Fibroblast of pulmonary artery (primary cell): Measurements from ENCODE around the gene ATP6V0B.
A peak's percentile ranks its signal among the peaks of the same experiment; 100 is the strongest.

ENCODE experiments used
- DNase-seq: peaks from one replicate; pipeline ENCODE4 v3.0.0-alpha.2; 2010; ENCODE audit warnings: low read depth
- H3K4me3 ChIP-seq: replicated peaks from 2 replicates; pipeline ENCODE4 v1.5.1; 2011; ENCODE audit warnings: low read depth, mild to moderate bottlenecking, control low read depth, low read length, moderate library complexity
- TF ChIP-seq, protein P1 (sequence below): IDR thresholded peaks from 2 replicates; pipeline ENCODE4 v1.5.1; 2011; ENCODE audit warnings: mild to moderate bottlenecking, control low read depth, low read length, inconsistent platforms; ENCODE audit errors: missing control alignments

The ATP6V0B gene

DNA sequence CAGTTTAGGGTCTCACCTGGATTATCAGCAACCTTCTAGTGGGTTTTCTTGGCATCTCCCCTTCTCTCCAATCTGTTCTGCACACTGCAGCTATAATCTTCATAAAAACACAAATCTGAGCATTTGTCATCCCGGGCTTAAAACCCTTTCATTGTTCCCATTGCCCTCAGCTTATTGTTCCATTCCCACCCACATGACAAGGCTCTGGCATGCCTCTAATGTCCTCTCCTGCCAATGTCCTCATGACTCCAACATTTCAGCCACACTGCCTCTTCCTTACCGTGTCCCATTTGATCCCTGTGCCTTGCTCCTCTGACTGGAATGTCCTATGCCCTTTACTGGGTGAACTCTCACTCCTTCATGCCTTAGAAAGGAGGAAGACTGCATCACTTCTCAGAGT, 12.4 kb upstream of the ATP6V0B start:
- no peak for DNase-seq
- H3K4me3 ChIP-seq: no peak overlapping the region
- TF ChIP-seq, protein P1, sequence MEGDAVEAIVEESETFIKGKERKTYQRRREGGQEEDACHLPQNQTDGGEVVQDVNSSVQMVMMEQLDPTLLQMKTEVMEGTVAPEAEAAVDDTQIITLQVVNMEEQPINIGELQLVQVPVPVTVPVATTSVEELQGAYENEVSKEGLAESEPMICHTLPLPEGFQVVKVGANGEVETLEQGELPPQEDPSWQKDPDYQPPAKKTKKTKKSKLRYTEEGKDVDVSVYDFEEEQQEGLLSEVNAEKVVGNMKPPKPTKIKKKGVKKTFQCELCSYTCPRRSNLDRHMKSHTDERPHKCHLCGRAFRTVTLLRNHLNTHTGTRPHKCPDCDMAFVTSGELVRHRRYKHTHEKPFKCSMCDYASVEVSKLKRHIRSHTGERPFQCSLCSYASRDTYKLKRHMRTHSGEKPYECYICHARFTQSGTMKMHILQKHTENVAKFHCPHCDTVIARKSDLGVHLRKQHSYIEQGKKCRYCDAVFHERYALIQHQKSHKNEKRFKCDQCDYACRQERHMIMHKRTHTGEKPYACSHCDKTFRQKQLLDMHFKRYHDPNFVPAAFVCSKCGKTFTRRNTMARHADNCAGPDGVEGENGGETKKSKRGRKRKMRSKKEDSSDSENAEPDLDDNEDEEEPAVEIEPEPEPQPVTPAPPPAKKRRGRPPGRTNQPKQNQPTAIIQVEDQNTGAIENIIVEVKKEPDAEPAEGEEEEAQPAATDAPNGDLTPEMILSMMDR: no peak

DNA sequence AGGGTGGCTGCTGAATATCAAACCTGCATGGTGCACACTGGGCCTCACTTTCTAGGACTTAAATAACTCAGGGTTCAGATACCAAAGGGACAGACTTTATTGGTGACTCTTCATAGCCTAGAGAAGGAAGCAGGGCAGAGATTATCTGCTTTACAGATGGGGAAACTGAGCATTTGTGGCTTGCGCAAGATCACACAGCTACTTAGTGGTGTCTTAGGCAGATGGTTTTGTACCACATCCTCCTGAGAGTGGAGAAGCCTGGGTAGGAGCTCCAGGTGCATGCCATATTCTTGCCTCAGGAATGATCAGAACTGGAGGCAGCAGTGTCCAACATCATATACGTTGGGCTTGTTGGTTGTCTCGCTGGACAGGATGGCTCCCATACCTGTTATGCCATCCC, 11.8 kb upstream of the ATP6V0B start:
- no peak overlapping the region for H3K4me3 ChIP-seq
- TF ChIP-seq, protein P1: no peak
- no peak for DNase-seq

DNA sequence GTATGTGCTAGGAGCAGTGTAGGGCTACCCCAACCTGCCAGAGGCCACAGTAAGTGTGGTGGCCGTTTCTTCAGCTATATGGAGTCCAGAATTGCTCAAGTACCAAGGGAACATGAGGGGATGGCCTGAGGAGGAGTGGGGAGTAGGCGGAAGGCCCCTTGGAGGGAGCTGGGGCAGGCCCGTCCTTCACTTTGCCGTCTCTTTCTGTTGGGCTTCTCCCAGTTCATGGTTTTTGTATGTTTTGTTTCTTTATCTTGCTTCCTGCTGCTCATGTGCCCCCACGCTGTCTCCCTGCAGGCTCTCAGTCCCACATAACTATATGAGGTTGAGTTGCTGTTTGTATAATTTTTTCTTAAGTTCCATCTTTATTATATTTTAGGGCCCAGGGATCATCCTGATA, 10.9 kb upstream of the ATP6V0B start:
- H3K4me3 ChIP-seq: no peak overlapping the region
- DNase-seq: no peak
- TF ChIP-seq, protein P1: no peak

DNA sequence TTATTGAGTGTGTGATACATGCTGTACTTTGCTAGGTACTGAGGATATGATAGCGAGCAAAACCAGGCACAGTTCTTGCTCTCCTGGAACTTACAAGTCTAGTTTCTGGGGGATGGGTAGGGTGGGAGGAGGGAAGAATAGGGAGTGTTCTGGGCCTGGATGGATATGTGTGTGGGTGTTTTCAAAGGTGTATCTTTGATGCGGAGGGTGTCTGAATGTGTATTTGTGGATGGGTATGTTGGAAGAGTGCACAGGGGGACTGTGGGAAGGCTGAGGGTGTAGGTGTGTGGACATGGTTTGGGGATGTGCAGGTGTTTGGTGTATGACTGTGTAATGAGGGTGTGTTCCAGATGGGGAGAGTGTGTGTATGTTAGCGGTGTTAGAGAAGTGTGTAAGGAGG, 9.4 kb upstream of the ATP6V0B start:
- TF ChIP-seq, protein P1: no peak
- DNase-seq: no peak
- H3K4me3 ChIP-seq: no peak overlapping the region

DNA sequence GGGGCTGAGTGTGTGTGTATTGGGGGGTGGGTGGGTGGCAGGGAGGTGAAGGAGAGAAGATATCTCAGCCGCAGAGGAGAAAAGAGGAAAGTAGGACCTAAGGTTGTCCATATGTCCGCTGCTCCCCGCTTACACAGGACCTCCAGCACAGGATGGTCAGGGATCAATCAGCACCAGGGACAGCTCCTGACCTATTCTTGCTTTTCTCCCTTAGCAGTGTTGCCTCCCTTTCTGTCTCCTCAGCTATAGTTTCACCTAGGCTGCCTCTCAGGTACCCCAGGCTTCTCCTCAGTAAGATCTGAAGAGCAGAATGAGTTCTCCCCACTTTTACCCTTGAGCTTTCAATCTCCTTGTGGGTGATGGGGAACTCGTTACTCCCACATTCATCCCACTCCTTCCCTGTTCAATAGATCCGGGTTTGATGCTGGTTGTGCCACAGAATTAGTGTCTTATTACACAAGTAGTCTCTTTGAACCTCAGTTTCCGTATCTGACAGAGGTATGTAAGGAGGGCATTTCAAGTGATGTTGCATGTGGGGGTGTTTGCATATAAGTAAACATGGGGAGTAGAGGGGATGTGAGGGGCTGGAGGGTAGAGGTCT, 6.3 kb upstream of the ATP6V0B start:
- peak; percentile 55 for DNase-seq
- no peak overlapping the region for H3K4me3 ChIP-seq
- TF ChIP-seq, protein P1: no peak

DNA sequence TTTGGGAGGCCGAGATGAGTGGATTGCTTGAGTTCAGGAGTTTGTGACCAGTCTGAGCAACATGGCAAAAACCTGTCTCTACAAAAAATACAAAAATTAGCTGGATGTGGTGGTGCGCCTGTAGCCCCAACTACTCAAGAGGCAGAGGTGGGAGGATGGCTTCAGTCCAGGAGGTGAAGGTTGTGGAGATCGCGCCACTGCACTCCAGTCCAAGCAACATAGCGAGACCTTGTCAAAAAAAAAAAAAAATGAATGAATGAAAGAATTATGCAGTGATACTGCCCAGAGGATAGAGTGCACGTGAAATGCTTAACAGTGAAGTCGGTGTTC, 5.4 kb upstream of the ATP6V0B start:
- TF ChIP-seq, protein P1: no peak
- no peak for DNase-seq
- peak overlapping the region; percentile 97 for H3K4me3 ChIP-seq

DNA sequence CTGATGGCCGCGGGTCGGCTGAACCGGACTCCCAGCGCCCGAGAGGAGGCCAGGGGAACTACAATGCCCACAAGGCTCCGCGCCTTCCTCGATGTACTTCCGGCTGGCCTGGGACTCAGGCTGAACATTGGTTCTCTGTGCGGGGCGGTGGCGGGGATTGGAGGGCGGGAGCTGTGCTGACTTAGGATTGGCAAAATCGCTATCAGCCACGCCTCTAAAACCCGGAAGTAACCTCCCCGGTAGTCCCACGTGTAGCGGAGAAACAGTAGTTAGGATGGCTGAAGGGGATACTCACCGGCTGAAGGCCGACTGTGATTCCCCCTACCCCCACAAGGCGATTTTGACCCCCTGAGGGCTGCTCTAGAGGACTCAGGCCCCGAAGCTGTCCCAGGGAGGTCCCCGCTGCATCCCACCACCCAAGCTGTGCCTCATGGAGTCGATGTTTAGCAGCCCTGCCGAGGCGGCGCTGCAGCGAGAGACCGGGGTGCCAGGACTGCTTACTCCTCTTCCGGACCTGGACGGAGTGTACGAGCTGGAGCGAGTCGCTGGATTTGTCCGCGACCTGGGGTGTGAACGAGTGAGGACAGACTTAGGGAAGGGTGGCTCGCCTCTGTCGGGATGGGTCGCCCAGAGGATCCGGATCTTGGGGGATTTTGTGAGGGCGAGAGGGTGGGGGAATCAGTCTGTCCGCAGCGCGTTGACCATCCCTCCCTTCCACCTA, 4.9 kb upstream of the ATP6V0B start, which contains the start of gene DPH2:
DPH2 (plus strand) TSS at position 265 of the 721 bp plus-strand sequence; CDS start at position 431, 166 bp downstream.
- TF ChIP-seq, protein P1: no peak
- peak within 1 kb of the TSS; percentile 97 for H3K4me3 ChIP-seq
- DNase-seq: peak; percentile 98
